ENCODE data around the gene RPS6KB2. TPM values are rescaled to one million over a fixed set of nuclear protein-coding genes. Genes with fewer than 3 reads are reported as not detected.

Gene RPS6KB2
- total RNA-seq, 1 experiment from 2014 or later: 54.0 TPM

- Histone ChIP-seq H3K27ac (peak within 1 kb of the TSS; percentile 34), H3K36me3 (ENCODE audit: low read depth) (no peaks in the 10 kb centered on the region), H3K4me3 (peak within 1 kb of the TSS; percentile 61), H3K9me2 (ENCODE audit: insufficient read depth) (no peaks in the 10 kb centered on the region), H3F3A (ENCODE audit: insufficient read depth, low read depth) (peaks cover 25% of the 10 kb centered on the region), H3K4me2 (peak within 1 kb of the TSS; percentile 86), H4K20me1 (ENCODE audit: insufficient read depth) (no peaks in the 10 kb centered on the region), H3K27me3 (ENCODE audit: insufficient read depth, low read depth) (no peaks in the 10 kb centered on the region), H3K4me1 (replicated peaks; ENCODE audit: insufficient read depth) (peaks cover 17% of the 10 kb centered on the region), H3K79me2 (ENCODE audit: low read depth) (peaks cover 21% of the 10 kb centered on the region), H3K9me3 (ENCODE audit: insufficient read depth, low read depth) (no peaks in the 10 kb centered on the region), H2AFZ (peak within 1 kb of the TSS; percentile 88)
- intact Hi-C loops (cut with micrococcal nuclease; ENCODE audit: unreplicated experiment): loop anchor here (1.0 to 2.0 kb wide), 2 partner anchors 14 to 24 kb away; partner anchors contain the start of gene TMEM134
- DNase-seq: peak; percentile 96 to 98
- CTCF ChIA-PET: no interaction called here
- TSS peak; percentile 41 for BruUV-seq (replicated peaks)
- no peak for TF ChIP-seq EZH2 (IDR thresholded peaks at IDR 0.05; ENCODE audit: low read depth)
- peak; percentile 34; the same call in 1 of the 2 replicates for TF ChIP-seq CTCF (conservative IDR thresholded peaks at IDR 0.05)
- POLR2A ChIA-PET (ENCODE audit: unreplicated experiment): interaction anchor here (0.5 to 1.0 kb wide), 7 partner anchors 16 to 323 kb away, joined by 3 to 16 read pairs (median 4); partner anchors contain the start of gene PPP1CA
Measured at GRCh38 chr11:67482827-67483798, 54.8 kb downstream of the RPS6KB2 start, which contains the start of gene AIP. Gene AIP (plus strand): TSS chr11:67483026. CDS start chr11:67483159, 133 bp downstream.

GRCh38 chr11:67483831-67484665, 55.8 kb downstream of the RPS6KB2 start:
- POLR2A ChIA-PET (ENCODE audit: unreplicated experiment): no interaction called here
- no peak overlapping the region for H3K27ac ChIP-seq
- CTCF ChIA-PET: no interaction called here

More at GRCh38 chr11:67483831-67484665, 55.8 kb downstream of the RPS6KB2 start:
- Histone ChIP-seq H3K79me2 (ENCODE audit: low read depth) (peaks cover 21% of the 10 kb centered on the region), H3K4me3 (peak overlapping the region; percentile 61), H3K36me3 (ENCODE audit: low read depth) (no peaks in the 10 kb centered on the region), H3F3A (ENCODE audit: insufficient read depth, low read depth) (peaks cover 25% of the 10 kb centered on the region), H3K9me2 (ENCODE audit: insufficient read depth) (no peaks in the 10 kb centered on the region), H3K4me1 (replicated peaks; ENCODE audit: insufficient read depth) (peaks cover 17% of the 10 kb centered on the region), H3K9me3 (ENCODE audit: insufficient read depth, low read depth) (no peaks in the 10 kb centered on the region), H3K27me3 (ENCODE audit: insufficient read depth, low read depth) (no peaks in the 10 kb centered on the region), H2AFZ (no peak overlapping the region), H4K20me1 (ENCODE audit: insufficient read depth) (no peaks in the 10 kb centered on the region), H3K4me2 (peak overlapping the region; percentile 86)
- no peak for TF ChIP-seq EZH2 (IDR thresholded peaks at IDR 0.05; ENCODE audit: low read depth)
- TF ChIP-seq CTCF (conservative IDR thresholded peaks at IDR 0.05): no peak
- intact Hi-C loops (cut with micrococcal nuclease; ENCODE audit: unreplicated experiment): loop anchor here (2.0 kb wide), 1 partner anchor 23 kb away; no protein-coding TSS in a partner anchor
- peak in 1 of 2 experiments; percentile 32 for DNase-seq
- no TSS peak for BruUV-seq (replicated peaks)

All from PC-9 (cell line).